Fibroblast of mammary gland (primary cell): Measurements from ENCODE around the gene C11orf86.

Experiments
- DNase-seq: peaks from one replicate; pipeline ENCODE4 v3.0.0-alpha.2; 2010; ENCODE audit warnings: low read depth
- H3K4me3 ChIP-seq: 2 replicates; pipeline ENCODE4 v1.5.1; 2011; ENCODE audit warnings: low read depth, mild to moderate bottlenecking, low read length, moderate library complexity; ENCODE audit not compliant: control insufficient read depth
- CTCF ChIP-seq: conservative IDR thresholded peaks from 2 replicates; pipeline ENCODE4 v1.5.1; 2011; ENCODE audit warnings: low read depth, low read length, inconsistent platforms; ENCODE audit not compliant: control insufficient read depth, insufficient read depth

Gene C11orf86

DNA sequence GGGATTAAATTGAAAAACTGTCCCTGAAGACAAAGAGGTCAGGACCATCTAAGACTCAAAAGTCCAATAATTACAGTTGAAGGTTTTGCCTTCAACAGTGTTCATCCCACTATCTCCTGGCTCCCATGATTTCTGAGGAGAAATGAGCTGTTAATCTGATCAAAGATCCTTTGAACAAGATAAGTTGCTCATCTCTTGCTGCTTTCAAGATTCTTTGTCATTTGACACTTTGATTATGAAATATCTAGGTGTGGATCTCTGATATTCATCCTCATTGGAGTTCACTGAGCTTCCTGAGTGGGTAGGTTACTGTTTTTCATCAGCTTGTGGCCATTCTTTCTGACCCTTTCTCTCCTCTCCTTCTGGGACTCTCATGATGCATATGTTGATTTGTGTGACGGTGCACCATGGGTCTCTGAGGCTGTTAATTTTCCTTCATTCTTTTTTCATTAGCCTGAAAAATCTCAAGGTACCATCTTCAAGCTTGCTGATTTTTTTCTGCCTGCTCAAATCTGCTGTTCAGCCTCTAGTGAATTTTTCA is 37.8 kb upstream of the C11orf86 start:
- no peak for TF ChIP-seq CTCF
- DNase-seq, result no peak
- no peak overlapping the region for H3K4me3 ChIP-seq

DNA sequence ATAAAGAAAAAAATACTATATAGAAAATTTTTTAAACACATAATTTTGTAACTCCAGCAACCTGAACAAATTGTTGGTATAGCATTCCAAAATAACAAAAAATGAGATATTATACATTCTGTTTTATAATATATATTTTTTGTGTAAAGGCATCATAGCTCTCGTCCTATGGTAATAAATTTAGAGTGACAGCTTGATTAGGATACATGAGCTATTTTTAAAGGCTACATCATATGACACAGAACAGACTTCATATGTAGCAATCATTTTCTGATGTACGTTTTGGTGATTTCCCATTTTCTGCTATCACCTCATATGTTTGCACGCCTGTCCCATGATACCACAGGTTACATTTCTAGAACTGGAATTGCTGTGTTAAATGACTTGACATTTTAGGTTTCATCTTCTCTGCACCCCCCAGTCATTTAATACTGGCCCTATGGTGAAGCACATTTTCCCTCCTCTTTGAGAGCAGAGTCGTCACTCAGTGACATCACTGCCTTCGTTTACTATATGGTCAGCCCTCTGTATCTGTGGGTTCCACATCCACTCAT is 36.4 kb upstream of the C11orf86 start:
- no peak for DNase-seq
- TF ChIP-seq CTCF, result no peak

DNA sequence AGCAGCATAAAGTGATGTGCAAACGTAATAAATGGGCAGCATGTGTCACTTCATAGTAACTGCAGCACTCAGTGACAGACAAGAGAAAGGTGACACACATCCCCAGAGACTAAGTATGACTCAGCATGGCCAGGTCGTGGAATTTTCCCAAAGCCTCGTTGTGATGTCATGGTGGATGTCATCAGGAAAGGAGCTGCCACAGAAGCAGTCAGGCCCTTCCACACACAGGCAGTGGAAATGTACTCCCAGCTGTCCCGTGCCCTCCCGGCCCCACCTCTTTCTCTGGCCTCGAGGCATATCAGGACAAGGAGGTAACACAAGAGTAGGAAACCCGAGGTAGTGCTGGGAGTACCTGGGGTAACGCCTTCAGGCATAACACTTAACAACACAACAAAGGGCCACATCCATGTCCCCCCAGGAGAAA is 25.0 kb upstream of the C11orf86 start:
- peak; percentile 87 for DNase-seq
- H3K4me3 ChIP-seq, result no peak overlapping the region
- no peak for TF ChIP-seq CTCF

More for the DNA sequence above, 36.4 kb upstream of the C11orf86 start:
- no peak overlapping the region for H3K4me3 ChIP-seq

DNA sequence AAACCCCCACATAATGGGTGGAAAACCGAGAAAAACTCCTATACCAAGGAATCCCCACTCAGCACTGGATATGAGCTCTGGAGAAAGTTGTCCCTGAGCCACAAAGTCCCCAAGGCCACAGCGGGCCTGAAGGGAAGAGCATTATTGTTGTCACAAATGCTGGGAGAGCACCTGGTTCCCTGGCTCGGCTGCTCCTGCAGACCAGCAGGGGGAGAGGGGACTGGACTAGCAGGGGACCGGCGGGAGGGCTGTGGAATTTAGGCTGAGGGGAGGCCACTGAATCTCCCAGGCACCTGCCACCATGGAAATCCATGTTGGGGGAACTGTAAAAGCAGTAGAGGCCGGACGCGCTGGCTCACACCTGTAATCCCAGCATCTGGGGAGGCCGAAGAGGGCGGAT is 24.0 kb upstream of the C11orf86 start:
- no peak for TF ChIP-seq CTCF
- no peak for DNase-seq
- H3K4me3 ChIP-seq, result no peak overlapping the region

DNA sequence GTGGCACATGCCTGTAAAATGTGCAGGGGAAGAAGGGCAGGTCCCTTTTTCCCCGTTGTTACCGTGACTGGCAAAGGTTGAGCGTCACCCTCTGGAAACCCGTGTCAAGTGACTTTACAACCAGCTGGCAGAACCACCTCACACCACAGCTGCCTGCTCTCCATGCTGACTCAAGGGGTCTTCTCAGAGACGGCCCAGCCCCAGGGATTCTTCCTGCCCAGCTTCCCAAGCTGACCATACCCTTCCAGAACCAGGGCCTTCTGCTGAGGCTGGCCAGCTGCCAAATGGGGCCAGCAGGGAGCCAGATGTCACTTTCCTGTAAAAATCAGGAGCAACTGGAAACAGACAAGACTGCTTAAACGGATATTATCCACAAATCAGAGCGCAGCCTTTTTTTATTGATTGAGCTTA is 23.2 kb upstream of the C11orf86 start:
- H3K4me3 ChIP-seq, result no peak overlapping the region

GRCh38 chr11:66953081-66953833 is 21.8 kb upstream of the C11orf86 start:
- no peak for TF ChIP-seq CTCF
- no peak for DNase-seq
- H3K4me3 ChIP-seq, result no peak overlapping the region

More for the DNA sequence above, 23.2 kb upstream of the C11orf86 start:
- DNase-seq, result peak; percentile 55
- TF ChIP-seq CTCF, result no peak
